ENCODE data around the gene SHB. TPM values are rescaled to one million over a fixed set of nuclear protein-coding genes. Genes with fewer than 3 reads are reported as not detected.

The SHB gene
- total RNA-seq, 1 experiment from 2014 or later, result 20.7 TPM

- H3K4me1 ChIP-seq (ENCODE audit: insufficient read depth, low read length, poor library complexity, severe bottlenecking), result peaks cover 21% of the 10 kb centered on the region
- no peaks in the 10 kb centered on the region for H3K36me3 ChIP-seq (ENCODE audit: insufficient read depth, low read length, poor library complexity, severe bottlenecking)
- intact Hi-C loops (cut with micrococcal nuclease; ENCODE audit: unreplicated experiment), result no loop called here
- TF ChIP-seq EZH2 (IDR thresholded peaks at IDR 0.05; ENCODE audit: borderline replicate concordance, low read depth, low read length, poor library complexity, severe bottlenecking) (no peak), CTCF (conservative IDR thresholded peaks at IDR 0.05; ENCODE audit: low read depth, low read length) (no peak)
- H3K4me3 ChIP-seq (ENCODE audit: low read depth, low read length, poor library complexity, severe bottlenecking), result no peak overlapping the region
- BruUV-seq (replicated peaks), result no TSS peak
- peak overlapping the region; percentile 75 for H3K27ac ChIP-seq (ENCODE audit: low read depth, low read length, poor library complexity, severe bottlenecking)
- no peaks in the 10 kb centered on the region for H3K9me3 ChIP-seq (ENCODE audit: low read depth, low read length, poor library complexity, severe bottlenecking)
- no peaks in the 10 kb centered on the region for H3K27me3 ChIP-seq (replicated peaks; ENCODE audit: insufficient read depth, low read depth, low read length, poor library complexity)
- ChIA-PET POLR2A (ENCODE audit: low non-redundant PET) (no interaction called here), CTCF (interaction anchor here (0.8 kb wide), 1 partner anchor 10 kb away, joined by 3 read pairs; no protein-coding TSS in a partner anchor)
- no peak for DNase-seq (ENCODE audit: low spot score)
Observed at GRCh38 chr9:38009035-38009501, 60.0 kb downstream of the SHB start.

DNA sequence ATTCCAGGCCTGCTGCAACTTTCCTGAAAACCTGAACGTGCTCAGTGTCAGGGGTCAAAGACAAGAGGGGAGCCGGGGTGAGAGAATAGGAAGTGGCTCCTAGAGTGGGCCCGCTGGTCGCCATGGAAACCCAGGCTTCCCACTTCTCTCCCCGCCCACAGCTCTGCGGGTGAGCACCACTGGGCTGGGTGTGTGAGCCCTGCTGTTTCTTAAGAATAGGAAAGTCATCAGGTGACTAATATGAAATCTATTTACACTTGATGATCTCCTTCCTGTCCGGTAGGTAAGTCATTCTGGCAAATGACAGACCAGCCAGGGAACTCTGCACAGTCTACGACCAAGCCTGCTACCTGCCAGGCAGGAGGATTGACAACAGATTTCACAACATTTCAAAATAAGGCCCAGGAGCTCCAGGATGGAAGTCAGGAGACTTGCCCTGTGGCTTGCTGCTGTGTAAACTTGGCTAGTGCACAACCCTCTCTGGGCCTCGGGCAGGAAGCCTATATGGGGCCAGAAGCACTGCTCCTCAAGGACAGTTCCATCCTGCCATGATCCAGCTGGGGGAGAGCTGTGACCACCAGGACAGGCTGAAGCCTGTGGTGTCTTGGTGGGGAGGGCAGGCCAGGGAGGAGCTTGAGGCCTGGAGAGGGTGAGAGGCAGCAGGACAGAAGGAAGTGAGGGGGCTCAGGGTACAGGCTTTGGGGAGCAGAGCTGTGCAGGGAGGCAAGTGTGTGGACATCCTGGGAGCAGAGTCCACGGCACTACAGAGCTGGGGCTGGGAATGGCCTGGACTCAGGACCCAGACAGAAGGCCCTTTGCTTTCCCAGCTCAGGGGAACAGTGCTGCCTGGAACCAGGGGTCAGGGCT lies 60.6 kb downstream of the SHB start:
- intact Hi-C loops (cut with micrococcal nuclease; ENCODE audit: unreplicated experiment), result no loop called here
- ChIA-PET CTCF (interaction anchor here (0.6 to 0.8 kb wide), 2 partner anchors 9 to 92 kb away, joined by 3 to 4 read pairs; no protein-coding TSS in a partner anchor), POLR2A (ENCODE audit: low non-redundant PET) (no interaction called here)
- no TSS peak for BruUV-seq (replicated peaks)
- Histone ChIP-seq H3K27ac (ENCODE audit: low read depth, low read length, poor library complexity, severe bottlenecking) (peak overlapping the region; percentile 75), H3K36me3 (ENCODE audit: insufficient read depth, low read length, poor library complexity, severe bottlenecking) (no peaks in the 10 kb centered on the region), H3K27me3 (replicated peaks; ENCODE audit: insufficient read depth, low read depth, low read length, poor library complexity) (no peaks in the 10 kb centered on the region), H3K4me3 (ENCODE audit: low read depth, low read length, poor library complexity, severe bottlenecking) (no peak overlapping the region), H3K4me1 (ENCODE audit: insufficient read depth, low read length, poor library complexity, severe bottlenecking) (peaks cover 21% of the 10 kb centered on the region), H3K9me3 (ENCODE audit: low read depth, low read length, poor library complexity, severe bottlenecking) (no peaks in the 10 kb centered on the region)
- TF ChIP-seq EZH2 (IDR thresholded peaks at IDR 0.05; ENCODE audit: borderline replicate concordance, low read depth, low read length, poor library complexity, severe bottlenecking) (no peak), CTCF (conservative IDR thresholded peaks at IDR 0.05; ENCODE audit: low read depth, low read length) (no peak)
- peak; percentile 82 for DNase-seq (ENCODE audit: low spot score)

GRCh38 chr9:38007016-38007415 lies 62.0 kb downstream of the SHB start:
- Histone ChIP-seq H3K36me3 (ENCODE audit: insufficient read depth, low read length, poor library complexity, severe bottlenecking) (no peaks in the 10 kb centered on the region), H3K4me1 (ENCODE audit: insufficient read depth, low read length, poor library complexity, severe bottlenecking) (peaks cover 21% of the 10 kb centered on the region), H3K27ac (ENCODE audit: low read depth, low read length, poor library complexity, severe bottlenecking) (no peak overlapping the region), H3K9me3 (ENCODE audit: low read depth, low read length, poor library complexity, severe bottlenecking) (no peaks in the 10 kb centered on the region), H3K4me3 (ENCODE audit: low read depth, low read length, poor library complexity, severe bottlenecking) (no peak overlapping the region), H3K27me3 (replicated peaks; ENCODE audit: insufficient read depth, low read depth, low read length, poor library complexity) (no peaks in the 10 kb centered on the region)
- no peak for DNase-seq (ENCODE audit: low spot score)
- ChIA-PET CTCF (no interaction called here), POLR2A (ENCODE audit: low non-redundant PET) (no interaction called here)
- TF ChIP-seq CTCF (conservative IDR thresholded peaks at IDR 0.05; ENCODE audit: low read depth, low read length), result no peak
- TF ChIP-seq EZH2 (IDR thresholded peaks at IDR 0.05; ENCODE audit: borderline replicate concordance, low read depth, low read length, poor library complexity, severe bottlenecking), result no peak
- intact Hi-C loops (cut with micrococcal nuclease; ENCODE audit: unreplicated experiment), result no loop called here
- BruUV-seq (replicated peaks), result no TSS peak

Measured in A673 (cell line).